Astrocyte (in vitro differentiated cells and primary cell): Measurements from ENCODE around the gene NDFIP2. TPM values are rescaled to one million over a fixed set of nuclear protein-coding genes. Genes with fewer than 3 reads are reported as not detected.

Source experiments
- DNase-seq: peaks from one replicate; pipeline ENCODE4 v3.0.0-alpha.2; 2010; ENCODE audit warnings: low read depth
- FAIRE-seq: peaks from 2 replicates; lab custom pipeline; 2011; peaks lifted over from hg19 to GRCh38; lab: Jason Lieb, UNC
- H2AFZ ChIP-seq: 2 replicates; pipeline ENCODE4 v1.6.0; 2012; ENCODE audit warnings: low read depth, low read length, inconsistent platforms
- H3K27ac ChIP-seq: 2 replicates; pipeline ENCODE4 v1.5.1; 2011; ENCODE audit warnings: low read depth, low read length, inconsistent platforms
- H3K27me3 ChIP-seq: 2 replicates; pipeline ENCODE4 v1.6.0; 2011; ENCODE audit warnings: low read length, inconsistent platforms; ENCODE audit not compliant: insufficient read depth
- H3K36me3 ChIP-seq: 2 replicates; pipeline ENCODE4 v1.5.1; 2011; ENCODE audit warnings: low read length, inconsistent platforms; ENCODE audit not compliant: insufficient read depth
- H3K4me1 ChIP-seq: 2 replicates; pipeline ENCODE4 v1.5.1; 2011; ENCODE audit warnings: low read length, inconsistent platforms; ENCODE audit not compliant: insufficient read depth
- H3K4me2 ChIP-seq: 2 replicates; pipeline ENCODE4 v1.6.0; 2012; ENCODE audit warnings: low read length, inconsistent platforms
- H3K4me3 ChIP-seq: 2 replicates; pipeline ENCODE4 v1.5.1; 2011; ENCODE audit warnings: low read depth, mild to moderate bottlenecking, low read length, inconsistent platforms; ENCODE audit not compliant: insufficient read depth
- H3K79me2 ChIP-seq: 2 replicates; pipeline ENCODE4 v1.6.0; 2012; ENCODE audit warnings: mild to moderate bottlenecking, low read length, inconsistent platforms; ENCODE audit not compliant: insufficient read depth
- H3K9ac ChIP-seq: 2 replicates; pipeline ENCODE4 v1.6.0; 2012; ENCODE audit warnings: mild to moderate bottlenecking, low read length, inconsistent platforms
- H3K9me3 ChIP-seq: 2 replicates; pipeline ENCODE4 v1.5.1; 2012; ENCODE audit warnings: low read depth, mild to moderate bottlenecking, low read length, inconsistent platforms; ENCODE audit not compliant: insufficient read depth
- H4K20me1 ChIP-seq: 2 replicates; pipeline ENCODE4 v1.6.0; 2012; ENCODE audit warnings: low read length, inconsistent platforms; ENCODE audit not compliant: insufficient read depth
- H3K27ac Mint-ChIP-seq: one replicate; pipeline ENCODE4 v1.8.0; 2021; ENCODE audit warnings: mild to moderate bottlenecking, mixed read lengths; ENCODE audit not compliant: unreplicated experiment
- H3K27me3 Mint-ChIP-seq: one replicate; pipeline ENCODE4 v1.8.0; 2021; ENCODE audit warnings: low read depth, mixed read lengths; ENCODE audit not compliant: unreplicated experiment
- H3K36me3 Mint-ChIP-seq: one replicate; pipeline ENCODE4 v1.8.0; 2021; ENCODE audit warnings: low read depth, mixed read lengths; ENCODE audit not compliant: unreplicated experiment
- H3K4me1 Mint-ChIP-seq: one replicate; pipeline ENCODE4 v1.8.0; 2021; ENCODE audit warnings: low read depth, mixed read lengths; ENCODE audit not compliant: unreplicated experiment
- H3K4me3 Mint-ChIP-seq: one replicate; pipeline ENCODE4 v1.8.0; 2021; ENCODE audit warnings: mild to moderate bottlenecking, moderate library complexity, mixed read lengths; ENCODE audit not compliant: unreplicated experiment
- H3K9me3 Mint-ChIP-seq: one replicate; pipeline ENCODE4 v1.8.0; 2021; ENCODE audit warnings: mild to moderate bottlenecking, mixed read lengths; ENCODE audit not compliant: unreplicated experiment
- EZH2 ChIP-seq: IDR thresholded peaks from 2 replicates; pipeline ENCODE4 v1.6.1; 2012; ENCODE audit warnings: mild to moderate bottlenecking, low read length, inconsistent platforms; ENCODE audit not compliant: insufficient read depth
- total RNA-seq: library from RNA; stranded (reverse); gene quantifications from 2 replicates; pipeline ENCODE4 v1.2.1, GENCODE V29; 2021
- TF ChIP-seq, protein P1 (sequence below): IDR thresholded peaks from 2 replicates; pipeline ENCODE4 v1.5.1; 2011; ENCODE audit warnings: low read depth, mild to moderate bottlenecking, inconsistent platforms, low read length, moderate library complexity; ENCODE audit not compliant: insufficient read depth

Gene NDFIP2
- total RNA-seq, 1 donor from 2014 or later, result 90.5 TPM

DNA sequence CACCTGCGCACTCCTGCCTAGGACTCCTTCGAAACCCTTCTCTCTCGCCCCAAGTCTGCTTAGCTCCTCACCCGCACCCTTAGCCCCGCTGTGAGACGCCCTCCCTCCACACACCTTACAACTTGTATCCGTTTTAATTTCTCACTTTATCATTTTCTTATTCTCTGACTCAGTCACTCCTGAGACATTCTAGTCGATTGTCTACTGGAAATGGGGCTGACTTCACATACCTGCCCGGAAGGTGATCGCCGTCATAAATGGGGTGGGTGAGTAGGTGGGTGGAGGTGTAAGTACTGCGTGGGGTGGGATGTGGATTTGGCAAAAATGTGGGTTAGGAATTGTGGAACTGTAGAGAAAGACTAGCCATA is 714 bp downstream of the NDFIP2 start:
- Histone ChIP-seq H3K79me2 (peaks cover 45% of the 10 kb centered on the region), H3K36me3 (no peaks in the 10 kb centered on the region), H3K4me2 (peak overlapping the region; percentile 99), H3K4me1 (peaks cover 38% of the 10 kb centered on the region), H3K27me3 (no peaks in the 10 kb centered on the region), H4K20me1 (peaks cover 11% of the 10 kb centered on the region), H2AFZ (peak overlapping the region; percentile 70), H3K27ac (peak overlapping the region; percentile 78), H3K4me3 (peak overlapping the region; percentile 92), H3K9ac (peak overlapping the region; percentile 98), H3K9me3 (no peaks in the 10 kb centered on the region)
- peak overlapping the region; percentile 97 for H3K4me3 Mint-ChIP-seq
- no peak for DNase-seq
- H3K27me3 Mint-ChIP-seq, result no peaks in the 10 kb centered on the region
- H3K36me3 Mint-ChIP-seq, result no peaks in the 10 kb centered on the region
- no peak for FAIRE-seq
- no peaks in the 10 kb centered on the region for H3K9me3 Mint-ChIP-seq
- peak overlapping the region; percentile 94 for H3K27ac Mint-ChIP-seq
- H3K4me1 Mint-ChIP-seq, result peaks cover 29% of the 10 kb centered on the region
- TF ChIP-seq, protein P1, sequence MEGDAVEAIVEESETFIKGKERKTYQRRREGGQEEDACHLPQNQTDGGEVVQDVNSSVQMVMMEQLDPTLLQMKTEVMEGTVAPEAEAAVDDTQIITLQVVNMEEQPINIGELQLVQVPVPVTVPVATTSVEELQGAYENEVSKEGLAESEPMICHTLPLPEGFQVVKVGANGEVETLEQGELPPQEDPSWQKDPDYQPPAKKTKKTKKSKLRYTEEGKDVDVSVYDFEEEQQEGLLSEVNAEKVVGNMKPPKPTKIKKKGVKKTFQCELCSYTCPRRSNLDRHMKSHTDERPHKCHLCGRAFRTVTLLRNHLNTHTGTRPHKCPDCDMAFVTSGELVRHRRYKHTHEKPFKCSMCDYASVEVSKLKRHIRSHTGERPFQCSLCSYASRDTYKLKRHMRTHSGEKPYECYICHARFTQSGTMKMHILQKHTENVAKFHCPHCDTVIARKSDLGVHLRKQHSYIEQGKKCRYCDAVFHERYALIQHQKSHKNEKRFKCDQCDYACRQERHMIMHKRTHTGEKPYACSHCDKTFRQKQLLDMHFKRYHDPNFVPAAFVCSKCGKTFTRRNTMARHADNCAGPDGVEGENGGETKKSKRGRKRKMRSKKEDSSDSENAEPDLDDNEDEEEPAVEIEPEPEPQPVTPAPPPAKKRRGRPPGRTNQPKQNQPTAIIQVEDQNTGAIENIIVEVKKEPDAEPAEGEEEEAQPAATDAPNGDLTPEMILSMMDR, result no peak
- TF ChIP-seq EZH2, result no peak

DNA sequence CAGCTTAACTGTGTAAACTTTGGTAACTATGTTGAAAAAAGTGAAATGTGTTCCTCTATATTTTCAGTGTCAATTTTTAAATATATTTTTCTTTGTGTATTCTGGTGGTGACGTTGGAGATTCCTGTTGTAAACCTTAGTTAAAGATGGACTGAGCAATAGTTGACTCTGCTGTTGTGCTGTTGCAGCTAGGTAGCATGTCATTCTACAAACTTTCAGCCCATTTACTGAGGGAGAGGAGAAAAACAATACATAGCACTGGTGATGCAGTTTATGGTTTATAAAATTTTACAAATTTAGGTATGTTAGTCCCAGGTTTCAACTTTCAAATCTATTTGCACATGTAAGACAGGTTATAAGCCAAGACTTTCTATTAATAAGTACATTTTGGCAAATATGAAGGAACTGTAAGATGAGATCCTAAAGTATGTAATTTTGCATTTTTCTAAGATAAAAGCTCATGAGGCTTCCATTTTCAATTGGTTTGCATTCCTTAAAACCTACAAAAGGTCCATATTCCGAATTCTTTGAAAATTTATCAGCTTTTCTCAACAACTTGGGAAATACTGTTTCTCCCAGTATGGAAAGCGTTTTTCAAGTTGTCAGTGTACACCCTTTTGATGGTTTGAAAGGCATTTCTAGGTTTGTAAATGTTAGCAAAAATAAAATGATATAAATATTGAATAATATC is 1.5 kb downstream of the NDFIP2 start:
- Histone ChIP-seq H3K9ac (peak overlapping the region; percentile 98), H2AFZ (no peak overlapping the region), H3K4me1 (peaks cover 38% of the 10 kb centered on the region), H3K4me3 (peak overlapping the region; percentile 92), H3K9me3 (no peaks in the 10 kb centered on the region), H3K4me2 (peak overlapping the region; percentile 99), H4K20me1 (peaks cover 13% of the 10 kb centered on the region), H3K79me2 (peaks cover 52% of the 10 kb centered on the region), H3K27ac (peak overlapping the region; percentile 30), H3K36me3 (no peaks in the 10 kb centered on the region), H3K27me3 (no peaks in the 10 kb centered on the region)
- TF ChIP-seq, protein P1, result no peak
- no peak for TF ChIP-seq EZH2
- H3K36me3 Mint-ChIP-seq, result no peaks in the 10 kb centered on the region
- H3K27ac Mint-ChIP-seq, result peak overlapping the region; percentile 94
- H3K27me3 Mint-ChIP-seq, result no peaks in the 10 kb centered on the region
- DNase-seq (peak; percentile 44), FAIRE-seq (peak; percentile 5)
- H3K4me1 Mint-ChIP-seq, result peaks cover 33% of the 10 kb centered on the region
- H3K4me3 Mint-ChIP-seq, result peak overlapping the region; percentile 97
- H3K9me3 Mint-ChIP-seq, result no peaks in the 10 kb centered on the region
